IMR-90 (cell line): ENCODE results near the gene PAPLN. TPM values are rescaled to one million over a fixed set of nuclear protein-coding genes. Genes with fewer than 3 reads are reported as not detected.

Experiments used
- ATAC-seq: fragments of 200-7000 bp; cut with Tn5 transposase; 2 replicates; pipeline ENCODE4 v1.9.1; 2020; ENCODE audit warnings: low read depth, mild to moderate bottlenecking, moderate library complexity
- BruUV-seq: library from RNA; stranded (reverse); fragments of 400-500 nt; replicated peaks from 2 replicates; lab custom pipeline; 2021; lab: Mats Ljungman, UMichigan
- CTCF ChIA-PET: fragments of 300-600 bp; formaldehyde crosslinking; extraction: SDS; loops from one replicate; lab custom pipeline; 2021; ENCODE audit warnings: antibody characterized with exemption; lab: Yijun Ruan, JAX
- POLR2A ChIA-PET: fragments of 300-600 bp; sonication (Branson Sonifier 250); formaldehyde crosslinking; loops from one replicate; lab custom pipeline; 2022; ENCODE audit warnings: antibody characterized with exemption; ENCODE audit not compliant: unreplicated experiment; lab: Charles Lee
- DNase-seq: peaks from one replicate; pipeline ENCODE4 v3.0.0; 2013
- H2AFZ ChIP-seq: replicated peaks from 2 replicates; pipeline ENCODE3; 2013; ENCODE audit warnings: low read length, mild to moderate bottlenecking; ENCODE audit not compliant: poor library complexity
- H2AK5ac ChIP-seq: 2 replicates; pipeline ENCODE4 v1.6.1; 2013; ENCODE audit warnings: low read depth, low read length, inconsistent platforms
- H2AK9ac ChIP-seq: replicated peaks from 2 replicates; pipeline ENCODE3; 2013; ENCODE audit warnings: mild to moderate bottlenecking, low read depth, low read length, moderate library complexity; ENCODE audit not compliant: poor library complexity
- H2BK120ac ChIP-seq: 2 replicates; pipeline ENCODE4 v1.6.1; 2013; ENCODE audit warnings: low read depth, low read length, inconsistent platforms
- H2BK15ac ChIP-seq: 3 replicates; pipeline ENCODE4 v1.6.1; 2013; ENCODE audit warnings: low read depth, low read length, inconsistent platforms
- H2BK20ac ChIP-seq: 2 replicates; pipeline ENCODE4 v1.6.1; 2013; ENCODE audit warnings: low read depth, mild to moderate bottlenecking, inconsistent platforms, low read length, moderate library complexity
- H2BK5ac ChIP-seq: 2 replicates; pipeline ENCODE4 v1.6.1; 2013; ENCODE audit warnings: mild to moderate bottlenecking, low read depth, low read length, inconsistent platforms; ENCODE audit not compliant: poor library complexity, severe bottlenecking
- H3K14ac ChIP-seq: replicated peaks from 2 replicates; pipeline ENCODE4 v1.6.1; 2013; ENCODE audit warnings: low read depth, low read length, inconsistent platforms
- H3K18ac ChIP-seq: 2 replicates; pipeline ENCODE4 v1.6.1; 2013; ENCODE audit warnings: low read depth, low read length, control low read depth
- H3K23ac ChIP-seq: 2 replicates; pipeline ENCODE4 v1.6.1; 2013; ENCODE audit warnings: low read depth, low read length, inconsistent platforms
- H3K27ac ChIP-seq: 2 replicates; pipeline ENCODE4 v1.5.1; 2013; ENCODE audit warnings: mild to moderate bottlenecking, control low read depth, low read length; ENCODE audit not compliant: insufficient read depth
- H3K27me3 ChIP-seq: 2 replicates; pipeline ENCODE4 v1.6.1; 2013; ENCODE audit warnings: low read length; ENCODE audit not compliant: control insufficient read depth, insufficient read depth
- H3K36me3 ChIP-seq: 2 replicates; pipeline ENCODE4 v1.6.1; 2013; ENCODE audit warnings: low read length, mixed read lengths; ENCODE audit not compliant: control insufficient read depth, insufficient read depth
- H3K4ac ChIP-seq: 2 replicates; pipeline ENCODE4 v1.6.1; 2013; ENCODE audit warnings: low read depth, low read length, inconsistent platforms
- H3K4me1 ChIP-seq: 2 replicates; pipeline ENCODE4 v1.6.1; 2013; ENCODE audit warnings: low read length, mixed read lengths; ENCODE audit not compliant: control insufficient read depth, insufficient read depth
- H3K4me2 ChIP-seq: 2 replicates; pipeline ENCODE4 v1.6.1; 2013; ENCODE audit warnings: low read depth, mild to moderate bottlenecking, control low read depth, low read length, moderate library complexity
- H3K4me3 ChIP-seq: 2 replicates; pipeline ENCODE4 v1.5.1; 2013; ENCODE audit warnings: low read depth, mild to moderate bottlenecking, control low read depth, low read length, moderate library complexity; ENCODE audit not compliant: insufficient read depth
- H3K56ac ChIP-seq: 2 replicates; pipeline ENCODE4 v1.6.1; 2013; ENCODE audit warnings: low read length, inconsistent platforms; ENCODE audit not compliant: insufficient read depth; ENCODE audit errors: extremely low read depth
- H3K79me1 ChIP-seq, 2 experiments: 2 replicates each; pipeline ENCODE4 v1.6.1; 2013; ENCODE audit warnings: low read length in 2 of 2, inconsistent platforms in 1 of 2, low read depth in 1 of 2
- H3K9ac ChIP-seq: 2 replicates; pipeline ENCODE4 v1.6.1; 2013; ENCODE audit warnings: low read depth, low read length, control low read depth
- H3K9me1 ChIP-seq: 2 replicates; pipeline ENCODE4 v1.6.1; 2013; ENCODE audit warnings: low read length, inconsistent platforms; ENCODE audit not compliant: insufficient read depth
- H3K9me3 ChIP-seq: 2 replicates; pipeline ENCODE4 v1.6.1; 2013; ENCODE audit warnings: low read length; ENCODE audit not compliant: control insufficient read depth, insufficient read depth
- H4K20me1 ChIP-seq: 2 replicates; pipeline ENCODE4 v1.6.1; 2013; ENCODE audit warnings: low read length, inconsistent platforms; ENCODE audit not compliant: insufficient read depth
- H4K5ac ChIP-seq: 2 replicates; pipeline ENCODE4 v1.6.1; 2013; ENCODE audit warnings: mild to moderate bottlenecking, low read depth, low read length, control low read depth
- H4K8ac ChIP-seq, 2 experiments: 2 replicates each; pipeline ENCODE4 v1.6.1; 2013; ENCODE audit warnings: low read depth in 2 of 2, low read length in 2 of 2, control low read depth in 1 of 2, inconsistent platforms in 1 of 2
- H4K91ac ChIP-seq: 2 replicates; pipeline ENCODE4 v1.6.1; 2013; ENCODE audit warnings: low read depth, low read length, inconsistent platforms; ENCODE audit not compliant: insufficient read depth
- MAZ ChIP-seq: IDR thresholded peaks from 2 replicates; pipeline ENCODE4 v1.6.1; 2012; ENCODE audit warnings: low read depth, mild to moderate bottlenecking, low read length, improper control_type of control experiment, moderate library complexity, borderline replicate concordance
- POLR2A ChIP-seq: IDR thresholded peaks from 2 replicates; pipeline ENCODE4 v1.6.1; 2012; ENCODE audit warnings: mild to moderate bottlenecking, low read depth, low read length
- WGBS, 2 experiments: methylation state at CpG; one replicate each; pipeline versions ENCODE4 v1.1.5 to v1.1.7; 2013; ENCODE audit warnings: missing lambda C conversion rate in 2 of 2; ENCODE audit not compliant: insufficient read length in 1 of 2; ENCODE audit errors: extremely low coverage in 2 of 2; 5-methylcytosine and 5-hydroxymethylcytosine counted together
- dilution Hi-C: fragments of 300-500 bp; cut with HindIII; formaldehyde crosslinking; loops from one replicate; pipeline ENCODE4 v1.14.3; 2018; ENCODE audit warnings: low sequenced_read_pairs; ENCODE audit not compliant: unreplicated experiment
- in situ Hi-C: fragments of 300-500 bp; cut with MboI; formaldehyde crosslinking; loops from 3 replicates; pipeline ENCODE4 v1.14.3; 2019; ENCODE audit warnings: low sequenced_read_pairs, inconsistent platforms, mixed read lengths
- intact Hi-C: fragments of 100-400 bp; cut with micrococcal nuclease; formaldehyde crosslinking; loops from 2 replicates; pipeline ENCODE4 v1.10.0; 2022
- polyA plus RNA-seq, 3 experiments: library from polyadenylated mRNA; depleted of rRNA; stranded (reverse); fragments of >200 nt; gene quantifications; 2 replicates each; pipeline ENCODE4 v1.2.3, GENCODE V29; 2012; ENCODE audit warnings: low replicate concordance in 1 of 3
- total RNA-seq: library from RNA; depleted of rRNA; stranded (reverse); fragments of >200 nt; gene quantifications from 2 replicates; pipeline ENCODE4 v1.2.3, GENCODE V29; 2012

Gene PAPLN
- total and polyA plus RNA-seq, 2 of the 4 experiments (the other 2 are of a cell fraction): 0.36 to 1.2 TPM

DNA sequence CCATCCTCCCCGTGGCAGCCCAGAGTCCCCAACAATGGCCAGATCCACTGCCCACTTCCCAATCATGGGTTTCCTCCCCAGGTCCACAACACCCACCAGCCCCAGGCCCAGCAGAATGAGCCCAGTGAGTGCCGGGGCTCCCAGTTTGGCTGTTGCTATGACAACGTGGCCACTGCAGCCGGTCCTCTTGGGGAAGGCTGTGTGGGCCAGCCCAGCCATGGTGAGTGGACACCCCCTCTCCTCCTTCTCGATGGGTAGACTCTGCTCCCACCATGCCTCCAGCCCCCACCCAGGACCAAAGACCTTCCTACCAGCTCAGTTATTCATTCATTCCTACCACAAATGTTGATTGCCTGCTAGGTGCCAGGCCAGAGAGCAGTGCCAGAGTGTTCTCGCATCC lies 23.8 kb downstream of the PAPLN start:
- Histone ChIP-seq H3K4me3 (no peak overlapping the region), H2AFZ (no peak overlapping the region), H4K8ac (no peak overlapping the region), H3K4ac (no peak overlapping the region), H3K27me3 (no peaks in the 10 kb centered on the region; the same call in 1 of the 2 replicates), H4K20me1 (no peaks in the 10 kb centered on the region; the same call in 1 of the 2 replicates), H3K79me1 (no peaks in the 10 kb centered on the region), H3K56ac (no peak overlapping the region), H4K5ac (no peak overlapping the region), H3K9ac (no peak overlapping the region), H2BK15ac (no peak overlapping the region), H3K36me3 (no peaks in the 10 kb centered on the region), H3K9me1 (no peaks in the 10 kb centered on the region), H4K91ac (no peak overlapping the region), H3K9me3 (no peaks in the 10 kb centered on the region), H2BK5ac (no peak overlapping the region), H3K14ac (no peak overlapping the region), H2BK120ac (no peak overlapping the region), H2BK20ac (no peak overlapping the region), H3K27ac (no peak overlapping the region), H3K4me2 (no peak overlapping the region), H3K18ac (no peak overlapping the region), H2AK5ac (no peak overlapping the region), H3K23ac (no peak overlapping the region), H3K4me1 (no peaks in the 10 kb centered on the region), H2AK9ac (no peak overlapping the region)
- ATAC-seq (no peak), DNase-seq (no peak)
- dilution Hi-C loops (no loop called here), intact Hi-C loops (no loop called here), in situ Hi-C loops (no loop called here)
- WGBS, 2 experiments: no CpG with 5 or more reads among the region's 6 CpGs
- ChIA-PET POLR2A (no interaction called here), CTCF (no interaction called here)
- TF ChIP-seq MAZ (no peak), POLR2A (no peak)
- BruUV-seq: no TSS peak
